Right lobe of liver (tissue), 6 donors: Measurements from ENCODE around the gene CYFIP2. TPM values are rescaled to one million over a fixed set of nuclear protein-coding genes. Genes with fewer than 3 reads are reported as not detected.
A peak's percentile ranks its signal among the peaks of the same experiment; 100 is the strongest.

Experiments used
- ATAC-seq, 4 donors: fragments of 200-7000 bp; cut with Tn5 transposase; one replicate each; pipeline ENCODE4 v1.9.1; 2020; ENCODE audit warnings: mild to moderate bottlenecking in 4 of 4, moderate library complexity in 4 of 4
- DNase-seq, 3 donors: peaks; one replicate each; pipeline ENCODE4 v3.0.0-alpha.2; 2020
- H3K27ac ChIP-seq, 3 donors: fragments of 200-600 bp; one replicate each; pipeline ENCODE4 v1.8.0; 2022
- H3K27me3 ChIP-seq, 2 donors: fragments of 200-600 bp; one replicate each; pipeline ENCODE4 v1.8.0; 2022
- H3K36me3 ChIP-seq, 4 donors: fragments of 200-600 bp; sonication (generic) in 1 of 4; one replicate each; pipeline versions ENCODE4 v1.5.1 to v1.8.0; 2017 to 2022; ENCODE audit warnings: control low read depth in 1 of 4
- H3K4me1 ChIP-seq, 4 donors: fragments of 200-600 bp; sonication (generic) in 1 of 4; one replicate each; pipeline versions ENCODE4 v1.5.1 to v1.8.0; 2017 to 2022; ENCODE audit warnings: control low read depth in 1 of 4
- H3K4me3 ChIP-seq, 3 donors: fragments of 200-600 bp; one replicate each; pipeline ENCODE4 v1.8.0; 2022
- H3K9me3 ChIP-seq, 4 donors: fragments of 200-600 bp; sonication (generic) in 1 of 4; one replicate each; pipeline versions ENCODE4 v1.5.1 to v1.8.0; 2017 to 2022; ENCODE audit warnings: control low read depth in 1 of 4
- CTCF ChIP-seq, 4 donors: fragments of 200-600 bp in 3 of 4; fragments of 450-650 bp in 1 of 4; IDR thresholded peaks; one replicate each; pipeline versions ENCODE4 v1.5.1 to v1.8.0; 2016 to 2022; ENCODE audit warnings: antibody characterized with exemption in 4 of 4, mild to moderate bottlenecking in 2 of 4
- POLR2A ChIP-seq: fragments of 450-650 bp; IDR thresholded peaks from one replicate; pipeline ENCODE4 v1.6.1; 2017; ENCODE audit warnings: antibody characterized with exemption, mild to moderate bottlenecking
- WGBS: methylation state at CpG from one replicate; pipeline ENCODE4 v1.1.6; 2018; ENCODE audit warnings: low coverage, low lambda C conversion rate; ENCODE audit not compliant: insufficient coverage; ENCODE audit errors: missing lambda C conversion rate; 5-methylcytosine and 5-hydroxymethylcytosine counted together
- intact Hi-C, 2 donors: fragments of 100-400 bp; cut with DNase I; formaldehyde crosslinking; loops; one replicate each; pipeline versions ENCODE4 v1.11.2 to v1.14.1; 2022
- total RNA-seq, 6 experiments: library from RNA; depleted of rRNA in 2 of 6; stranded (reverse); fragments of >200 nt in 2 of 6; fragmentation: NEBNext Ultra II Directional in 3 of 6; extraction: Animal tissue kit (Norgen Biotek cat#: 25700) in 3 of 6; gene quantifications; one replicate each; pipeline versions ENCODE4 v1.1.0 to v1.2.4, GENCODE V29; 2016 to 2023
- donor health status: DM: no; HTN: yes; CAD: no.
- donor health status: DM: no; HTN: no; CAD: no.
- donor health status: DM: no; HTN: no; CAD: no.
- donor health status: DM: no; HTN: yes; CAD: no.
- donor health status: DM: no; HTN: yes; CAD: no.

CYFIP2 gene
- total RNA-seq, 6 experiments from 2014 or later = 20.6 to 89.1 (median 49.6) TPM

- WGBS = no CpG with 5 or more reads among the region's 16 CpGs
- H3K4me3 ChIP-seq = no peak overlapping the region
- no peaks in the 10 kb centered on the region for H3K27me3 ChIP-seq
- no peaks in the 10 kb centered on the region for H3K9me3 ChIP-seq
- H3K4me1 ChIP-seq = no peaks in the 10 kb centered on the region
- H3K27ac ChIP-seq = no peak overlapping the region
- TF ChIP-seq POLR2A (no peak), CTCF (IDR thresholded peaks at IDR 0.05) (peak; percentile 37 to 54 (median 44))
- peaks cover 0 to 5% (median 2%) of the 10 kb centered on the region in 4 donors for H3K36me3 ChIP-seq
- intact Hi-C loops = no loop called here
- peak; percentile 52 to 63 (median 56) for ATAC-seq
- DNase-seq = no peak
Observed at GRCh38 chr5:157342822-157343402, 77.0 kb downstream of the CYFIP2 start.

- no peak overlapping the region for H3K4me3 ChIP-seq
- H3K27me3 ChIP-seq = no peaks in the 10 kb centered on the region
- DNase-seq = no peak
- TF ChIP-seq POLR2A = no peak
- no peak for TF ChIP-seq CTCF (IDR thresholded peaks at IDR 0.05)
- intact Hi-C loops = no loop called here
- WGBS = 78% methylated on average over 14 of the region's 14 CpGs
- peaks cover 0 to 5% (median 2%) of the 10 kb centered on the region in 4 donors for H3K36me3 ChIP-seq
- no peak overlapping the region for H3K27ac ChIP-seq
- no peak for ATAC-seq
- H3K9me3 ChIP-seq = no peaks in the 10 kb centered on the region
- no peaks in the 10 kb centered on the region for H3K4me1 ChIP-seq
Observed at GRCh38 chr5:157343842-157344790, 78.2 kb downstream of the CYFIP2 start.

GRCh38 chr5:157345067-157345466, 79.1 kb downstream of the CYFIP2 start:
- H3K9me3 ChIP-seq = no peaks in the 10 kb centered on the region
- H3K4me3 ChIP-seq = no peak overlapping the region
- 61% methylated on average over 5 of the region's 7 CpGs for WGBS
- H3K4me1 ChIP-seq = no peaks in the 10 kb centered on the region
- no peak overlapping the region for H3K27ac ChIP-seq
- intact Hi-C loops = no loop called here
- no peak for DNase-seq
- H3K36me3 ChIP-seq = peaks cover 0 to 5% (median 0%) of the 10 kb centered on the region in 4 donors
- H3K27me3 ChIP-seq = no peaks in the 10 kb centered on the region
- no peak for TF ChIP-seq CTCF (IDR thresholded peaks at IDR 0.05)
- ATAC-seq = no peak

- no peak for TF ChIP-seq CTCF (IDR thresholded peaks at IDR 0.05)
- no peak for TF ChIP-seq POLR2A
- WGBS = 91% methylated on average over 5 of the region's 6 CpGs
Observed at GRCh38 chr5:157345485-157345884, 79.6 kb downstream of the CYFIP2 start.

More at GRCh38 chr5:157345485-157345884, 79.6 kb downstream of the CYFIP2 start:
- H3K27ac ChIP-seq = no peak overlapping the region
- no peaks in the 10 kb centered on the region for H3K27me3 ChIP-seq
- H3K36me3 ChIP-seq = peaks cover 0 to 5% (median 0%) of the 10 kb centered on the region in 4 donors
- ATAC-seq (no peak), DNase-seq (no peak)
- no peaks in the 10 kb centered on the region for H3K9me3 ChIP-seq
- intact Hi-C loops = no loop called here
- H3K4me3 ChIP-seq = no peak overlapping the region
- H3K4me1 ChIP-seq = no peaks in the 10 kb centered on the region
